Tibial artery (tissue), 4 donors: ENCODE measurements around the gene SCYL1.
"Not testable (repeated sequence)": the region's sequence is repeated elsewhere in the genome, so short reads cannot be mapped to it uniquely, and the experiment has no call there.

Source experiments
- DNase-seq, 2 donors: peaks; one replicate each; pipeline ENCODE4 v3.0.0-alpha.2; 2019
- H3K27ac ChIP-seq, 2 donors: fragments of 200-600 bp; sonication (generic) in 1 of 2; 1 replicate in 1 of 2; 2 replicates in 1 of 2; pipeline ENCODE4 v1.5.1; 2018 to 2019; ENCODE audit warnings: mild to moderate bottlenecking in 1 of 2
- H3K27me3 ChIP-seq, 2 donors: fragments of 200-600 bp; sonication (generic) in 1 of 2; one replicate each; pipeline versions ENCODE4 v1.5.1 to v1.6.0; 2016 to 2019
- H3K36me3 ChIP-seq, 3 donors: fragments of 200-600 bp; sonication (generic) in 2 of 3; one replicate each; pipeline ENCODE4 v1.5.1; 2016 to 2019; ENCODE audit warnings: mild to moderate bottlenecking in 2 of 3
- H3K4me1 ChIP-seq, 4 donors: fragments of 200-600 bp; sonication (generic) in 2 of 4; 1 replicate in 3 of 4; 2 replicates in 1 of 4; pipeline ENCODE4 v1.5.1; 2016 to 2019
- H3K4me3 ChIP-seq, 2 donors: fragments of 200-600 bp; sonication (generic) in 1 of 2; 1 replicate in 1 of 2; 2 replicates in 1 of 2; pipeline ENCODE4 v1.5.1; 2018 to 2019; ENCODE audit warnings: mild to moderate bottlenecking in 2 of 2
- H3K9me3 ChIP-seq, 3 donors: fragments of 200-600 bp; sonication (generic) in 1 of 3; one replicate each; pipeline ENCODE4 v1.5.1; 2016 to 2019
- intact Hi-C: fragments of 100-400 bp; cut with DNase I; formaldehyde crosslinking; loops from one replicate; pipeline ENCODE4 v1.15.0; 2023; ENCODE audit warnings: low total_unique reads
- TF ChIP-seq, protein P1 (sequence below), 2 experiments: fragments of 200-600 bp in 1 of 2; fragments of 450-650 bp in 1 of 2; IDR thresholded peaks; one replicate each; pipeline ENCODE4 v1.5.1; 2017 to 2019; ENCODE audit warnings: antibody characterized with exemption in 2 of 2, mild to moderate bottlenecking in 1 of 2, moderate library complexity in 1 of 2

Gene SCYL1

DNA sequence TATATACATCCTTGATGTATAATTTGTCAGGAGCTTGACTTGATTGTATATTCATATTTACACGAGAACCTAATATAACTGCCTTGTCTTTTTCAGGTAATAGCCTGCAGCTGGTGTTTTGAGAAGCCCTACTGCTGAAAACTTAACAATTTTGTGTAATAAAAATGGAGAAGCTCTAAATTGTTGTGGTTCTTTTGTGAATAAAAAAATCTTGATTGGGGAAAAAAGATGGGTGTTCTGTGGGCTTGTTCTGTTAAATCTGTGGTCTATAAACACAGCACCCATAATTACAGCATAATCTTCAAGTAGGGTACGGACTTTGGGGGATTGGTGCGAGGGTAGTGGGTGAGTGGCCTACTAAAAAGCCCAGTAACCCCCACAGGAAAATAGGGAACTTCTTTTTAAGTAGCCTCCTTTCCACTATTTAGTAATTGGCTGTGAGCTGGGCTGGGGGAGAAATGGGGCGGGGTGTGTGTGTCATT, 18.6 kb upstream of the SCYL1 start:
- intact Hi-C loops: loop anchor here (5.0 kb wide), 1 partner anchor 34 kb away; no protein-coding TSS in a partner anchor
- Histone ChIP-seq H3K36me3 (peaks cover 54 to 55% (median 54%) of the 10 kb centered on the region in 3 donors), H3K9me3 (no peaks in the 10 kb centered on the region), H3K4me1 (peaks cover 0 to 47% (median 14%) of the 10 kb centered on the region in 4 donors), H3K4me3 (peak overlapping the region; percentile 74 to 86), H3K27me3 (no peaks in the 10 kb centered on the region), H3K27ac (peak overlapping the region; percentile 99)
- TF ChIP-seq, protein P1, sequence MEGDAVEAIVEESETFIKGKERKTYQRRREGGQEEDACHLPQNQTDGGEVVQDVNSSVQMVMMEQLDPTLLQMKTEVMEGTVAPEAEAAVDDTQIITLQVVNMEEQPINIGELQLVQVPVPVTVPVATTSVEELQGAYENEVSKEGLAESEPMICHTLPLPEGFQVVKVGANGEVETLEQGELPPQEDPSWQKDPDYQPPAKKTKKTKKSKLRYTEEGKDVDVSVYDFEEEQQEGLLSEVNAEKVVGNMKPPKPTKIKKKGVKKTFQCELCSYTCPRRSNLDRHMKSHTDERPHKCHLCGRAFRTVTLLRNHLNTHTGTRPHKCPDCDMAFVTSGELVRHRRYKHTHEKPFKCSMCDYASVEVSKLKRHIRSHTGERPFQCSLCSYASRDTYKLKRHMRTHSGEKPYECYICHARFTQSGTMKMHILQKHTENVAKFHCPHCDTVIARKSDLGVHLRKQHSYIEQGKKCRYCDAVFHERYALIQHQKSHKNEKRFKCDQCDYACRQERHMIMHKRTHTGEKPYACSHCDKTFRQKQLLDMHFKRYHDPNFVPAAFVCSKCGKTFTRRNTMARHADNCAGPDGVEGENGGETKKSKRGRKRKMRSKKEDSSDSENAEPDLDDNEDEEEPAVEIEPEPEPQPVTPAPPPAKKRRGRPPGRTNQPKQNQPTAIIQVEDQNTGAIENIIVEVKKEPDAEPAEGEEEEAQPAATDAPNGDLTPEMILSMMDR (IDR thresholded peaks at IDR 0.05): no peak
- no peak for DNase-seq

DNA sequence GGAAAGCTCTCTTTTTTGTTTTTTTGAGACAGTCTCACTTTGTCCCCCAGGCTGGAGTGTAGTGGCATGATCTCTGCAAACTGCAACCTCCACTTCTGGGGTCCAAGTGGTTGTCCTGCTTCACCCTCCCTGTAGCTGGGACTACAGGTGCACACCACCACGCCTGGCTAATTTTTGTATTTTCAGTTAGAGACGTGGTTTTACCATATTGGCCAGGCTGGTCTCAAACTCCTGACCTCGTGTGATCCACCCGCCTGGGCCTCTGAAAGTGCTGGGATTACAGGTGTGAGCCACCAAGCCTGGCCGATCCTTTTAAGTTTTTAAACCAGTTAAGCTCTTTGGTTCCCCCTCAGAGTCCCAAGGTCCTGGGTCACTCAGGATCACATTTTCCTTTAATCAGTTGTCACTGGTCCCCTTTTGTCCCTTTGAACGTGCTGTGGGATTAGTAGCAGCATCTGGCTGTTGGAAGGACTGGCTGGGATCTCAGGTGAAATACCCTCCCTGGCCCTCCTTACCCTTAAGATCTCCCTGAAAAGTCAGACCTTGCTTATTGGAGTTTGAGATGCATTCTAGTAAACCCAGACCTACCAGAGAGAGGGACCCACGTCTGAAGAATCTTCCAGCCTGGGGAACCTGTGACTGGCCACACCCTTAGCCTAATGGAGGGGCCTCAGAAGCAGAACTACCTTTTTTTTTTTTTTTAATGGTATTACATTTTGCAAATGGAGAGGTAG, 17.9 kb upstream of the SCYL1 start:
- peaks cover 47 to 49% (median 48%) of the 10 kb centered on the region in 3 donors for H3K36me3 ChIP-seq
- no peaks in the 10 kb centered on the region for H3K9me3 ChIP-seq
- TF ChIP-seq, protein P1 (IDR thresholded peaks at IDR 0.05): peak in 1 of 2 experiments; percentile 5
- no peaks in the 10 kb centered on the region for H3K27me3 ChIP-seq
- peak; percentile 64 to 78 for DNase-seq
- peaks cover 0 to 47% (median 14%) of the 10 kb centered on the region in 4 donors for H3K4me1 ChIP-seq
- intact Hi-C loops: loop anchor here (5.0 kb wide), 1 partner anchor 35 kb away; no protein-coding TSS in a partner anchor
- peak overlapping the region; percentile 74 to 86 for H3K4me3 ChIP-seq
- peak overlapping the region; percentile 99 for H3K27ac ChIP-seq

DNA sequence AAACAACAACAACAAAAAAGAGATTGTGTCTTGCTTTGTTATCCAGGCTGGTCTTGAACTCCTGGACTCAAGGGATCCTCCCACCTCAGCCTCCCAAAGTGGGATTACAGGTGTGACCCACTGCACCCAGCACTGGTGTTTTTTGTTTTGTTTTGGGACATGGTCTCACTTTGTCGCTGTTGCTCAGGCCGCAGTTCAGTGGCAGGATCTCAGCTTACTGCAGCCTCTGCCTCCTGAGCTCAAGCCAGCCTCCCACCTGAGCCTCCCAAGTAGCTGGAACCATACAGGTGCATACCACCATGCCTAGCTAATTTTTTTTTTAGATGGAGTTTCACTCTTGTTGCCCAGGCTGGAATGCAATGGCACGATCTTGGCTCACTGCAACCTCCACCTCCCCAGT, 12.6 kb upstream of the SCYL1 start:
- H3K27ac ChIP-seq, H3K9me3 ChIP-seq, intact Hi-C loops, H3K27me3 ChIP-seq, H3K4me3 ChIP-seq, H3K36me3 ChIP-seq, DNase-seq: not testable (repeated sequence)
- peaks cover 0 to 17% (median 4%) of the 10 kb centered on the region in 4 donors for H3K4me1 ChIP-seq

DNA sequence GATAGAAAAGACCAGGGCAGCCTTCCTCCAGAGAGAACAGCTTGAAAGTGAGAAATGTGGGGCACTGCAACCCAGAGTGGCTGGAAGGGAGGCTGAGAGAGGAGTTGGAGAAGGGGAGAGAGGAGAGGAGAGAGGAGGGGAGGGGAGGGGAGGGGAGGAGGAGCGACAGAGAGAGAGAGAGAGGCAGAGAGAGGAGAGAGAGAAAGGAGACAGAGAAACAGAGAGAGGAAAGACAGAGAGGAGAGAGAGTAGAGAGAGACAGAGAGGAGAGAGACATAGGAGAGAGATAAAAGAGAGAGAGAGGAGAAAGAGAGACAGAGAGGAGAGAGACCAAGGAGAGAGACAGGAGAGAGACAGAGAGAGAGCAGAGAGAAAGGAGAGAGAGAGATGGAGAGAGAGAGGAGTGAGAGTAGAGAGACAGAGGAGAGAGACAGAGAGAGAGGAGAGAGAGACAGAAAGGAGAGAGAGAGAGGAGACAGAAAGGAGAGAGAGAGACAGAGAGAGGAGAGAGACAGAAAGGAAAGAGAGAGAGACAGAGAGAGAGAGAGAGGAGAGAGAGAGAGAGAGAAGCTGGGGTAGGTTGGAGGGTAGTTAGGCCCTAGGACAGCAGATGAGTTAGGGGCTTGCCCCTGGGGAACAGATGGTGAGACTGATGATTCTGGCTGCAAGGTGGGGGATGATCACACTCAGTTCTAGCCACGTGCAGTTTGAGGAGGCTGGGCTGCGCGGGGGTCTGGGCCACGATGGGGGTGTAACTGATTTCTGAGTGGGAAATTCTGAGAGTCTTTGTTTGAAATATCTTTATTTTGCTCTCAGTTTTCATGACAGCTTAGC, 8.5 kb upstream of the SCYL1 start:
- peak in 1 of 2 donors; percentile 47 for DNase-seq
- no peaks in the 10 kb centered on the region for H3K36me3 ChIP-seq
- H3K9me3 ChIP-seq: no peaks in the 10 kb centered on the region
- no peaks in the 10 kb centered on the region for H3K4me1 ChIP-seq
- TF ChIP-seq, protein P1 (IDR thresholded peaks at IDR 0.05): no peak
- H3K4me3 ChIP-seq: no peak overlapping the region
- no peaks in the 10 kb centered on the region for H3K27me3 ChIP-seq
- intact Hi-C loops: no loop called here
- H3K27ac ChIP-seq: no peak overlapping the region

DNA sequence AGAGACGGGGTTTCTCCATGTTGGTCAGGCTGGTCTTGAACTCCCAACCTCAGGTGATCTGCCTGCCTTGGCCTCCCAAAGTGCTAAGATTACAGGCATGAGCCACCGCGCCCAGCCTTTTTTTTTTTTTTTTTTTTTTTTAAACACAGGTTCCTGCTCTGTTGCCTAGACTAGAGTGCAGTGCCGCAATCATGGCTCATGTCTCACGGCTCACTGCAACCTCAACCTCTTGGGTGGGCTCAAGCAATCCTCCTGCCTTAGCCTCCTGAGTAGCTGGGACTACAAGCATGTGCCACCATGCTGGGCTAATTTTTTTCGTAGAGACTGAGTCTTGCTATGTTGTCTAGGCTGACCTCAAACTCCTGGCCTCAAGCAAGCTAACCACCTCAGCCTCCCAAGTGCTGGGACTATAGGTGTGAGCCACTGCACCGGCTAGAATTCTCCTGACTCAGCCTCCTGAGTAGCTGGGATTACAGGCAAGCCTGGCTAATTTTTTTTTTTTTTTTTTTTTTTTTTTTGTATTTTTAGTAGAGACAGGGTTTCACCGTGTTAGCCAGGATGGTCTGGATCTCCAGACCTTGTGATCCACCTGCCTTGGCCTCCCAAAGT, 5.8 kb upstream of the SCYL1 start:
- H3K27ac ChIP-seq, H3K4me3 ChIP-seq, H3K27me3 ChIP-seq, intact Hi-C loops, H3K4me1 ChIP-seq, H3K9me3 ChIP-seq, H3K36me3 ChIP-seq: not testable (repeated sequence)
- DNase-seq: peak in 1 of 2 donors; percentile 55

DNA sequence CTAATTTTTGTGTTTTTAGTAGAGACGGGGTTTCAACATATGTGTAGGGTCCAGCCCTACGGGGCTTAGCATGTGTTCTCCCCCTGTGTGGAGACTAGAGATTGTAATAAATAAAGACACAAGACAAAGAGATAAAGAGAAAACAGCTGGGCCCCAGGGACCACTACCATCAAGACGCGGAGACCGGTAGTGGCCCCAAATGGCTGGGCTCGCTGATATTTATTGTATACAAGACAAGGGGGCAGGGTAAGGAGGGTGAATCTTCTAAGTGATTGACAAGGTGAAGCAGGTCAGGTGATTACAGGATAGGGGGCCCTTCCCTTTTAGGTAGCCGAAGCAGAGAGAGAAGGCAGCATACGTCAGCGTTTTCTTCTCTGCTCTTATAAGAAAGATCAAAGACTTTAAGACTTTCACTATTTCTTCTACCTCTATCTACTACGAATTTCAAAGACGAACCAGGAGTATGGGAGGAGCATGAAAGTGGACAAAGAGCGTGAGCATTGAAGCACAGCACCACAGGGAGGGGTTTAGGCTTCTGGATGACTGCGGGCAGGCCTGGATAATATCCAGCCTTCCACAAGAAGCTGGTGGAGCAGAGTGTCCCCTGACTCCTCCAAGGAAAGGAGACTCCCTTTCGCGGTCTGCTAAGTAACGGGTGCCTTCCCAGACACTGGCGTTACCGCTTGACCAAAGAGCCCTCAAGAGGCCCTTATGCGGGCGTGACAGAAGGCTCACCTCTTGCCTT, 2.9 kb upstream of the SCYL1 start:
- intact Hi-C loops: not testable (repeated sequence)

DNA sequence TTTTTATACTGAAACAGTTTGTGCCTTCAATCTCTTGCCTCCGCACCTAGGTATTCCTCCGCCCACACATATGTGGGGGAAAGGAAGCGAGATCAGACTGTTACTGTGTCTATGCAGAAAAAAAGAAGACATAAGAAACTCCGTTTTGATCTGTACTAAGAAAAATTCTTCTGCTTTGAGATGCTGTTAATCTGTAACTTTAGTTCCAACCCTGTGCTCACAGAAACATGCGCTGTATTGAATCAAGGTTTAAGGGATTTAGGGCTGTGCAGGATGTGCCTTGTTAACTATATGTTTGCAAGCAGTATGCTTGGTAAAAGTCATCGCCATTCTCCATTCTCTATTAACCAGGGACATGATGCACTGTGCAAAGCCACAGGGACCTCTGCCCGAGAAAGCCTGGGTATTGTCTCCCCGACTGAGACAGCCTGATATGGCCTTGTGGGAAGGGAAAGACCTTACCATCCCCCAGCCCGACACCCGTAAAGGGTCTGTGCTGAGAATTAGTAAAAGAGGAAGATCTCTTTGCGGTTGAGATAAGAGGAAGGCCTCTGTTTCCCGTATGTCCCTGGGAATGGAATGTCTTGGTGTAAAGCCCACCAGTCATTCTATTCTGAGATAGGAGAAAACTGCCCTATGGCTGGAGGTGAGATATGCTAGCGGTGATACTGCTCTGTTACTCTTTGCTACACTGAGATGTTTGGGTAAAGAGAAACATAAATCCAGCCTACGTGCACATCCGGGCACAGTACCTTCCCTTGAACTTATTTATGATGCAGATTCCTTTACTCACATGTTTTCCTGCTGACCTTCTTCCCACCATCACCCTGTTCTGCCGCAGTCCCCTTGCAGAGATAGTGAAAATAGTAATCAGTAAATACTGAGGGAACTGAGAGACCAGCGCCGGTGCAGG, 1.9 kb upstream of the SCYL1 start:
- peaks cover 4 to 27% (median 21%) of the 10 kb centered on the region in 4 donors for H3K4me1 ChIP-seq
- H3K4me3 ChIP-seq, H3K27ac ChIP-seq, H3K9me3 ChIP-seq, H3K27me3 ChIP-seq, intact Hi-C loops: not testable (repeated sequence)
- peak in 1 of 2 donors; percentile 33 for DNase-seq
- peaks cover 9 to 20% (median 10%) of the 10 kb centered on the region in 3 donors for H3K36me3 ChIP-seq

More for the DNA sequence above, 2.9 kb upstream of the SCYL1 start:
- H3K27me3 ChIP-seq, H3K27ac ChIP-seq, H3K4me3 ChIP-seq, H3K9me3 ChIP-seq: not testable (repeated sequence)
- Histone ChIP-seq H3K36me3 (peaks cover 4 to 10% (median 5%) of the 10 kb centered on the region in 3 donors), H3K4me1 (peaks cover 4 to 24% (median 21%) of the 10 kb centered on the region in 4 donors)
- DNase-seq: peak in 1 of 2 donors; percentile 38

DNA sequence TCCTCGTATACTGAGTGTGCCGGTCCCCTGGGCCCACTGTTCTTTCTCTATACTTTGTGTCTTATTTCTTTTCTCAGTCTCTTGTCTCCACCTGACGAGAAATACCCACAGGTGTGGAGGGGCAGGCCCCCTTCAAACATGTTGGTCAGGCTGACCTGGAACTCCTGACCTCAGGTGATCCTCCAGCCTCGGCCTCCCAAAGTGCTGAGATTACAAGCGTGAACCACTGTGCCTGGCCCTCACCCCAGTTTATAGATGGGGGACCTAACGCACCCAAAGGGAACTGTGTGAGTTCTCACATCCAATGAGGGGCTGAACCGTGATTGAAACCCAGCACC, 1.3 kb upstream of the SCYL1 start:
- H3K36me3 ChIP-seq: peaks cover 9 to 27% (median 11%) of the 10 kb centered on the region in 3 donors
- H3K27ac ChIP-seq, DNase-seq, H3K27me3 ChIP-seq, intact Hi-C loops, H3K9me3 ChIP-seq, H3K4me3 ChIP-seq: not testable (repeated sequence)
- peaks cover 4 to 27% (median 21%) of the 10 kb centered on the region in 4 donors for H3K4me1 ChIP-seq
